Pons (tissue), 1 donor: ENCODE data around the gene HTR1E.
A peak's percentile ranks its signal among the peaks of the same experiment; 100 is the strongest.
"Not testable (repeated sequence)": the region's sequence is repeated elsewhere in the genome, so short reads cannot be mapped to it uniquely, and the experiment has no call there.

ENCODE experiments used
- DNase-seq: peaks from one replicate; pipeline ENCODE4 v3.0.0-alpha.2; 2016; ENCODE audit warnings: low spot score

The HTR1E gene

GRCh38 chr6:86937219-86938079 is at the start of gene HTR1E:
Gene HTR1E, plus strand, starts transcription at chr6:86937528. Its CDS starts 77,807 bp downstream, at chr6:87015335.
- DNase-seq, result no peak

GRCh38 chr6:86888301-86888700 is 49.0 kb upstream of the HTR1E start:
- no peak for DNase-seq

GRCh38 chr6:86897265-86897664 is 40.1 kb upstream of the HTR1E start:
- not testable (repeated sequence) for DNase-seq

GRCh38 chr6:86913795-86914194 is 23.5 kb upstream of the HTR1E start:
- DNase-seq, result no peak

GRCh38 chr6:86916393-86916792 is 20.9 kb upstream of the HTR1E start:
- no peak for DNase-seq

GRCh38 chr6:86927138-86927537 is 10.2 kb upstream of the HTR1E start:
- not testable (repeated sequence) for DNase-seq

GRCh38 chr6:86927859-86928258 is 9.5 kb upstream of the HTR1E start:
- not testable (repeated sequence) for DNase-seq

GRCh38 chr6:86934365-86934764 is 3.0 kb upstream of the HTR1E start:
- DNase-seq, result no peak

GRCh38 chr6:86936834-86937218 is 502 bp upstream of the HTR1E start:
- DNase-seq, result no peak

- no peak for DNase-seq
These were observed 1.5 kb downstream of the HTR1E start for GRCh38 chr6:86938814-86939213.

GRCh38 chr6:86941461-86941860 is 4.1 kb downstream of the HTR1E start:
- no peak for DNase-seq

- no peak for DNase-seq
These were observed 5.6 kb downstream of the HTR1E start for GRCh38 chr6:86942769-86943516.

- DNase-seq, result no peak
These were observed 6.6 kb downstream of the HTR1E start for GRCh38 chr6:86943819-86944407.

- DNase-seq, result no peak
These were observed 12.4 kb downstream of the HTR1E start for GRCh38 chr6:86949771-86950170.

- no peak for DNase-seq
These were observed 15.7 kb downstream of the HTR1E start for GRCh38 chr6:86952991-86953390.

GRCh38 chr6:86959656-86960055 is 22.3 kb downstream of the HTR1E start:
- DNase-seq, result no peak

GRCh38 chr6:86961455-86962200 is 24.3 kb downstream of the HTR1E start:
- DNase-seq, result no peak

- DNase-seq, result no peak
These were observed 26.0 kb downstream of the HTR1E start for GRCh38 chr6:86963352-86963751.

GRCh38 chr6:86964029-86964579 is 26.8 kb downstream of the HTR1E start:
- DNase-seq, result no peak

GRCh38 chr6:86966271-86966670 is 28.9 kb downstream of the HTR1E start:
- DNase-seq, result peak; percentile 20

GRCh38 chr6:86969573-86969972 is 32.2 kb downstream of the HTR1E start:
- DNase-seq, result no peak

GRCh38 chr6:86973088-86973487 is 35.8 kb downstream of the HTR1E start:
- DNase-seq, result no peak
